OCI-LY3 (cell line): Measurements from ENCODE around the gene DAB1.

Experiments used
- H2AFZ ChIP-seq: fragments of 200-600, 300-600 bp; shearing (Covaris generic); 2 replicates; pipeline ENCODE4 v1.6.0; 2014; ENCODE audit warnings: antibody characterized with exemption, low read depth, low read length
- H3K27ac ChIP-seq: fragments of 200-600, 300-600 bp; sonication (generic); 2 replicates; pipeline ENCODE4 v1.5.1; 2014; ENCODE audit warnings: mild to moderate bottlenecking, low read length, moderate library complexity, mixed read lengths
- H3K27me3 ChIP-seq: fragments of 200-600, 300-600 bp; sonication (generic); 2 replicates; pipeline ENCODE4 v1.6.1; 2014; ENCODE audit warnings: low read depth, low read length, mixed read lengths
- H3K36me3 ChIP-seq: fragments of 200-600, 300-600 bp; sonication (generic); replicated peaks from 2 replicates; pipeline ENCODE3; 2014; ENCODE audit warnings: low read depth, low read length, mixed read lengths
- H3K4me1 ChIP-seq: fragments of 300-600, 200-600 bp; sonication (generic); 2 replicates; pipeline ENCODE4 v1.6.1; 2014; ENCODE audit warnings: low read length, mixed read lengths
- H3K4me2 ChIP-seq: fragments of 200-600, 300-600 bp; sonication (generic); 2 replicates; pipeline ENCODE4 v1.6.1; 2014; ENCODE audit warnings: low read length, mixed read lengths
- H3K4me3 ChIP-seq: fragments of 300-600, 200-600 bp; sonication (generic); 2 replicates; pipeline ENCODE4 v1.5.1; 2014; ENCODE audit warnings: antibody characterized with exemption, mild to moderate bottlenecking, low read length, moderate library complexity
- H3K79me2 ChIP-seq: fragments of 300-600, 200-600 bp; shearing (Covaris generic); 2 replicates; pipeline ENCODE4 v1.6.1; 2014; ENCODE audit warnings: mild to moderate bottlenecking, low read length, mixed read lengths
- H3K9ac ChIP-seq: fragments of 300-600, 200-600 bp; shearing (Covaris generic); 2 replicates; pipeline ENCODE4 v1.6.0; 2014; ENCODE audit warnings: mild to moderate bottlenecking, low read length, moderate library complexity
- H3K9me3 ChIP-seq: fragments of 200-600, 300-600 bp; shearing (Covaris generic); 2 replicates; pipeline ENCODE4 v1.6.1; 2014; ENCODE audit warnings: low read length, mixed read lengths; ENCODE audit not compliant: insufficient read depth
- H4K20me1 ChIP-seq: fragments of 200-600, 300-600 bp; sonication (generic); 2 replicates; pipeline ENCODE4 v1.6.1; 2016; ENCODE audit warnings: low read length, mixed read lengths; ENCODE audit not compliant: insufficient read depth
- CTCF ChIP-seq: fragments of 200-600, 300-600 bp; sonication (generic); IDR thresholded peaks from 2 replicates; pipeline ENCODE4 v1.5.1; 2014; ENCODE audit warnings: antibody characterized with exemption, low read length, low read depth
- EZH2phosphoT487 ChIP-seq: fragments of 200-600 bp; shearing (Covaris generic); IDR thresholded peaks from 2 replicates; pipeline ENCODE4 v1.6.1; 2018; ENCODE audit warnings: antibody characterized with exemption, mixed run types, low read depth

Gene DAB1

GRCh38 chr1:57423135-57423655 lies 665 bp downstream of the DAB1 start:
- no peak overlapping the region for H3K27ac ChIP-seq
- H3K4me2 ChIP-seq: no peak overlapping the region
- H3K4me1 ChIP-seq: no peaks in the 10 kb centered on the region
- no peaks in the 10 kb centered on the region for H3K9me3 ChIP-seq
- no peaks in the 10 kb centered on the region for H3K27me3 ChIP-seq
- no peaks in the 10 kb centered on the region for H3K79me2 ChIP-seq
- H3K36me3 ChIP-seq: no peaks in the 10 kb centered on the region
- H2AFZ ChIP-seq: no peak overlapping the region
- no peaks in the 10 kb centered on the region for H4K20me1 ChIP-seq
- H3K4me3 ChIP-seq: no peak overlapping the region
- TF ChIP-seq EZH2phosphoT487 (no peak), CTCF (no peak)
- no peak overlapping the region for H3K9ac ChIP-seq

GRCh38 chr1:57422271-57423134 lies 1.4 kb downstream of the DAB1 start:
- TF ChIP-seq EZH2phosphoT487 (no peak), CTCF (no peak)
- no peak overlapping the region for H3K4me2 ChIP-seq
- H3K36me3 ChIP-seq: no peaks in the 10 kb centered on the region
- H3K4me1 ChIP-seq: no peaks in the 10 kb centered on the region
- no peak overlapping the region for H2AFZ ChIP-seq
- no peaks in the 10 kb centered on the region for H4K20me1 ChIP-seq
- no peaks in the 10 kb centered on the region for H3K79me2 ChIP-seq
- H3K4me3 ChIP-seq: no peak overlapping the region
- no peaks in the 10 kb centered on the region for H3K27me3 ChIP-seq
- no peak overlapping the region for H3K27ac ChIP-seq
- no peak overlapping the region for H3K9ac ChIP-seq
- H3K9me3 ChIP-seq: no peaks in the 10 kb centered on the region

DNA sequence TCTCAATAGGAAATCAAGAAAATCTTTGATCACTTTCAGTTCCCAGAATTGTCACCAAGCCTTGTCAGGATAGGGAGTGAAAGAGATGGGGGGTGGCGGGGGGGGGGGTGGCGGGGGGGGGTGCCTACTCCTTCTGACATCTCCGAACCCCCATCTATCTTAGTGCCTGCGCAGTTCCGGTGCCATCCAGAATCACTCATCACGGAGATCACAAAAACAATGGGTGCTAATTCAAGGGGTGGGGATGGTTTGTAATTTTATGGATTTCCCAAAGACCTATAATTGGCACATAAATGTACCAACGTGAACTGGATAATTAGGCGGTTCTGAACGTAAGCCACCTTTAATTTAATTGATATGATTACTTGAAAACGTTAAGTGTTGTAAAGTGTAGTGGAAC lies 2.1 kb downstream of the DAB1 start:
- Histone ChIP-seq H3K4me3 (no peak overlapping the region), H3K36me3 (no peaks in the 10 kb centered on the region), H3K27me3 (no peaks in the 10 kb centered on the region), H3K9me3 (no peaks in the 10 kb centered on the region), H3K79me2 (no peaks in the 10 kb centered on the region), H3K27ac (no peak overlapping the region), H3K4me1 (no peaks in the 10 kb centered on the region), H2AFZ (no peak overlapping the region), H3K4me2 (no peak overlapping the region), H3K9ac (no peak overlapping the region), H4K20me1 (no peaks in the 10 kb centered on the region)
- TF ChIP-seq EZH2phosphoT487: no peak
- no peak for TF ChIP-seq CTCF

- no peaks in the 10 kb centered on the region for H3K9me3 ChIP-seq
- no peaks in the 10 kb centered on the region for H4K20me1 ChIP-seq
- no peak overlapping the region for H3K4me3 ChIP-seq
- H3K4me2 ChIP-seq: no peak overlapping the region
- no peak overlapping the region for H3K27ac ChIP-seq
- no peaks in the 10 kb centered on the region for H3K36me3 ChIP-seq
- H3K9ac ChIP-seq: no peak overlapping the region
- TF ChIP-seq CTCF (no peak), EZH2phosphoT487 (no peak)
- H3K27me3 ChIP-seq: no peaks in the 10 kb centered on the region
- no peaks in the 10 kb centered on the region for H3K4me1 ChIP-seq
- H2AFZ ChIP-seq: no peak overlapping the region
- no peaks in the 10 kb centered on the region for H3K79me2 ChIP-seq
Measured at GRCh38 chr1:57420981-57421785, 2.7 kb downstream of the DAB1 start.
